Prostate gland (tissue), 2 donors: ENCODE data around the gene TRPT1.

Source experiments
- CTCF ChIP-seq, 4 experiments: fragments of 200-600 bp in 2 of 4; fragments of 450-650 bp in 2 of 4; sonication (generic) in 2 of 4; IDR thresholded peaks; 1 replicate in 3 of 4; 2 replicates in 1 of 4; pipeline ENCODE4 v1.5.1; 2016 to 2019; ENCODE audit warnings: antibody characterized with exemption in 4 of 4, mild to moderate bottlenecking in 2 of 4, moderate library complexity in 2 of 4
- POLR2A ChIP-seq: fragments of 450-650 bp; IDR thresholded peaks from one replicate; pipeline ENCODE4 v1.6.1; 2016; ENCODE audit warnings: antibody characterized with exemption, mild to moderate bottlenecking

GRCh38 chr11:64253043-64253442 is 27.1 kb upstream of the TRPT1 start:
- TF ChIP-seq CTCF (IDR thresholded peaks at IDR 0.05) (no peak), POLR2A (no peak)
